GM19035 (cell line): ENCODE data around the gene ARHGEF28.

Source experiments
- ATAC-seq: cut with Tn5 transposase; IDR thresholded peaks from one replicate; pipeline ENCODE4 v1.9.1; 2021; ENCODE audit not compliant: unreplicated experiment

ARHGEF28 gene

GRCh38 chr5:73922224-73922623, 296.2 kb downstream of the ARHGEF28 start:
- no peak for ATAC-seq

DNA sequence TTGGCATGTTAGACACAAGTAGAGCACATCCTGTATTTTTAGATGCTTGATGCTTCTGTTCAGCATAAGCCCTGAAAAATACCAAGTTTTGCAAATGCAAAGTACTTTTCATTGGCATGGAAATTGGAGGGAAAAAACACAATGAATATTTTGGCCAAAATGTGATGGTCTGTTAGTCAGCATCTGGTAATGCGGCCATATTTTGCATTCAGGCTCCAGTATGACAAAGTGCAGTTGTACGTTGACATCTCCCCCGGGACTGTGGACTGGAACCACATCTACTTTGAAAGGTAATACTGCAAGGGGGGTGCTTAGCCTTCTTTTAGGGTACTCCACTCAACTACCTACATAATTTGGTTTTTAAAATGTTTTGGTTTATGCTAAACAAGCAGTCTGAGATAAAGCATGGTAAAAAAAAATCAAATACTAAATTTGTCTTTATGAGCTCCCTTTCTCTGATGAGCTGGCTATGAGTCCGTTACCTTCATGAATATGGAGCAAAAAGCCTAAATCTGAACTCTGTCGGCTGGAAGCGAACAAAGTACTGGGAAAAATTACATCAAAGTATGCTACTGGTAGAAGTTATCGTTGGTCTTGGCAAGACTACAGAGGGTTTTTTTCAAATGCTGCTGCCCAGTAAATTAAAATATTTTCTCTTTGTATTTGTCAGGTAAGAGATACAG, 297.0 kb downstream of the ARHGEF28 start:
- ATAC-seq, result no peak

- ATAC-seq, result no peak
These were observed 302.6 kb downstream of the ARHGEF28 start for GRCh38 chr5:73928476-73929070.

DNA sequence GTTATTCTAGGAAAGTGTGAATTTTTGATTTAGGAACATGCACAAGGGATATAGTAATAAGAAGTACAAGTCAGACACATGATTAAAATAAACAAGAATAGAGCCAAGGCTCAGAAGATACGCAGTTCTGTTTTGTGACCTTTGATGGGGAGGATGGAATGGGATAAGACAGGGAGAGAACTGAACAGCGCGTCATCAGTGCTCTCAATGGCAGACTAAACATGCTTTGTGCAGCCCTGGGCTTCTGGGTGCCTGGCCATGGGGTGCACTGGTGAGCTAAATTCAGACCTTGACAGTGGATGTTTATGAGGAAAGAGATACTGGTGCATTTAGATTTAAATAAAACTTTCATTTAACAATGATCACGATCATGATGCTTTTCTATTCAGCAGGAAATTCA, 309.7 kb downstream of the ARHGEF28 start:
- ATAC-seq, result no peak

DNA sequence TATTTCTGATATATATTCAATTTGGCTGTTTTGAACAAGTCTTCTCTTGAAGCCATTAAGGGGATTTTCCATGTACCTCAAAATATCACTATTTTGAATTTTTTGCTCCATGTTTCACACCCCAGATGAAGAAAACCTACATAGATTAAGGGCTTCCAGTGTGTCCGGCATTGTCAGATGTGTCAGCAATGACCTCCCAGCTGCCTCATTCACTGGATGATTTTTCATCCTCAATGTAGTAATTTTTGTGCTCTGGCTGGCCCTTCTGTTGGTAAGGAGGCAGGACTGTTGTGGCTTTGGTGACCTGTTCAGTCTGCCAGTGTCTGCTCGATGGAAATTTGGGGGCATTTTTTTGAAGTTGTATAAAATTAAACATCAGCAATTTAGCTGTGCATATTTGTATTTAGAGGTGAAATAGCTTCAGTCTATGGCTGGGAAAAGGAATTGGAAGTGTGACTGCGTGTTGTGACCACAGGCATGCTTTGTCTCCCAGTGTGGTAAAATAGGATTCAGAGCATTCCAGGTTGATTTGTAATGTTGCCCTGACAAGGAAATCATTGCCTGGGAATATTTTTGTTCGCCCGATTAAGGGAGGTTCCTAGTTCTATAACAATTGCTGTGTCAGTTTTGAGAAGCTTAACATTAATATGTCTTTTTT, 312.4 kb downstream of the ARHGEF28 start:
- ATAC-seq, result no peak

GRCh38 chr5:73938938-73939320, 312.9 kb downstream of the ARHGEF28 start:
- no peak for ATAC-seq

DNA sequence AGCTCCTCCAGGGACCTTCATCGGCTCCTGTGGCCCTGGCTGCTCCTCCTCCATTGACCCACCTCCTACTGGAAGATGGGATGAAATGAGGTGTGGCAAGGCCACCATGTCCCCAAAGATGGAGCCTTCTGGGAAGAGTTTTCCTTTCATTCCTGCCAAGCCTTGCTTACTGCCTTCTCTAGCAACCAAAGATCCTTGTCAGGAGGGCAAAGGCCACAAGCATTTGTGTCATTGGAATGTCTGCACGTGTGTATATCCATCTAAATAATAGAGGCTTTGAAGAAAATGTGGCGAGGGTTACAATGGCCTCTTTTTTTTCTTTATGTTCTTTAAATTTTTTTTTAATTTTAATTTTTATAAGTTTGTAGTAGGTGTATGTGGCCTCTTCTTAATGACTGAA, 313.6 kb downstream of the ARHGEF28 start:
- ATAC-seq, result no peak

GRCh38 chr5:73940026-73940425, 314.0 kb downstream of the ARHGEF28 start:
- ATAC-seq, result no peak

DNA sequence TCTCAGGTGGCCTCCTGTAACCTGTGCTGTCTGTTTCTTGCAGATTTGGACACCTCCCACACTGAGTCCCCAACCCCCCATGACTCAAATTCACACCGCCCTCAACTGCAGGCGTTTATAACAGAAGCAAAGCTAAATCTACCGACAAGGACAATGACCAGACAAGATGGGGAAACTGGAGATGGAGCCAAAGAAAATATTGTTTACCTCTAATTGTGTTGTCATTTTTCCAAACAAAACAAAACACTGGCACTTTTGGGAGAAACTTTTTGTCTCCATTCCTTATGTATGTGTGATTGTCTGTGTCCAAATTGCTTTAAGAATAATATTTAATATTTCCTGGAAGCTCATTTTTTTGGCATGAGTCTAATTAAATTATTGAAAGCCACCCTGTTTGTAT, 314.8 kb downstream of the ARHGEF28 start:
- no peak for ATAC-seq

DNA sequence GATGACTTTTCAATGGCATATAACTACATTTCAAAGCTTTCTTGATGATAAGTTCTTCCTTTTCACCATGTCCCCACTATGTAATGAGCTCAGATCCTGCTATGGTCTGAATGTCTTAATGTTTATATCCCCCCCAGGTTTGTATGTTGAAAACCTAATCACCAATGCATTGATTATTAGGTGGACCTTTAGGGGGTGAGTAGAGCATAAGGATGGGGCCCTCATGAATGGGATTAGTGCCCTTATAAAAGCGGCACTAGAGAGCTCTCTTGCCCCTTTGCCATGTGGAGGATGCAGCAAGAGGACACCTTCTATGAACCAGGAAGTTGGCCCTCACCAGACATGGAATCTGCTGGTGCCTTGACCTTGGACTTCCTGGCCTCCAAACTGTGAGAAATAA, 316.8 kb downstream of the ARHGEF28 start:
- ATAC-seq, result no peak

DNA sequence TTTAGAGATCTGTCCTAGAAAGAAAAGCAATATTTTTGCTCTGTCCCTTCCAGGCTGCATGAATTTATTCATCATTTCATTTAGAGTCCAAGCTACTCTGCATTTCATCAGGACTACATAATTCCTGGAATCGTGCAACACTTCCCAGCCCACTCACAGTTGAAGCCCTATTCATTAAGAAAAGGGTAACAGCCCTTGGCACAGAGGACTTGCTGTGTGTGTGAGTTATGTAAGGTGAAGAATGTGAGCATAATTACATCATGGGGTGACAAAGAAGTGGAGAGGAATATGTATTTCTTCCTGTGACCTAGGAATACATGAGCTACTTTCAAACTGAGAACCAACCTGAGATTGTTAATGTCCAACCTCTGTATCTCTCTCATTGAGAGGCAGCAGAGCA, 317.4 kb downstream of the ARHGEF28 start:
- ATAC-seq, result no peak

- ATAC-seq, result no peak
These were observed 318.6 kb downstream of the ARHGEF28 start for GRCh38 chr5:73944581-73944980.

DNA sequence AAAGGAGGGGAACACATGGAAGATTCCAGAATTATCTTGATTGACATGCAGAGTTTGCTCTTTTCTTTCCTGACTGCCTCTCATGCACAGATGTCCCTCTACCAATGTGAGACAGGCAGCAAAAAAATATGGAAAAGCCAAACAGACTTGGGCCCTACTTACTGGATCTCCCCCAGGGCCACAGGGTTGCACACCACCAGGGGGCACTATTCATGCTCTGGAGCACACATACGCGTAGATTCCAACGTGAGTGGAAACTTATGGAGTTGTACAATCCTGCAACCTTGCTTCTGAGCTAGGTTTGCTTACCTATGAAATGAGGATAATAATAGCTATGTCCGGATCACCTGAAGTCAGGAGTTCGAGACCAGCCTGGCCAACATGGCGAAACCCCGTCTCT, 319.5 kb downstream of the ARHGEF28 start:
- ATAC-seq, result no peak

- no peak for ATAC-seq
These were observed 320.3 kb downstream of the ARHGEF28 start for GRCh38 chr5:73946278-73946677.

DNA sequence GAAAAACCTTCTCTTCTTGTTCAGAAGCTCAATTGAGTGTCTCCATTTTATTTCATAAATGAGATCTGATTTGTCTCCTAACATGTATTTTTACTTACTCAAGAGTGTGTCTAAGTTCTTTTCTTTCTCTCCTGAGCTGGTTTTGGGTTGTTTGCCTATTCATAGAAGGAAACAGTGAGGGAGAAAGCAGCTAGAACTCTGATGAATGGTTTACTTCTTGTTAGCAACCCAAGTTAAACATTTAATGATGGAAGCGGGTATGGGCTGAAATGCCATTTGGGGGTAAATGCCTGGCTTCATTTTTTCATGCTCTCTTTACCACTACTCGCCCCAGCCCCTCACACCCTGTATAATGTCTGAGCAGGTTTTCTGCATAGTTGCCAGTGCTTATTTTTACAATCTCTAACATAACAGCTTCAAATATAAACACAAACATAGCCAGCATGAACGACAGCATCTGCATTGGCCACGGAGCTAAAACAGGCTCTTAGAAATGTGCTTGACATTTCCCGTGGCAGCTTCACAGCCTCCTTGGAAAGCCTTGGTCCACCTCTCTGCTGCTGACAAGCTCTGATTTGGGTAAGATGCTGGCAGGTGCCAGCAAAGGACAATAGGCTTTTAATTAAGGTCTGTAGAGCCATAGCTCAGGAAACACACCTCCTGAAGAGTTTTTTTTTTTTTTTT, 321.1 kb downstream of the ARHGEF28 start:
- ATAC-seq, result no peak

- no peak for ATAC-seq
These were observed 322.1 kb downstream of the ARHGEF28 start for GRCh38 chr5:73947906-73948640.

- no peak for ATAC-seq
These were observed 322.7 kb downstream of the ARHGEF28 start for GRCh38 chr5:73948720-73949119.

- no peak for ATAC-seq
These were observed 324.5 kb downstream of the ARHGEF28 start for GRCh38 chr5:73950441-73950873.

DNA sequence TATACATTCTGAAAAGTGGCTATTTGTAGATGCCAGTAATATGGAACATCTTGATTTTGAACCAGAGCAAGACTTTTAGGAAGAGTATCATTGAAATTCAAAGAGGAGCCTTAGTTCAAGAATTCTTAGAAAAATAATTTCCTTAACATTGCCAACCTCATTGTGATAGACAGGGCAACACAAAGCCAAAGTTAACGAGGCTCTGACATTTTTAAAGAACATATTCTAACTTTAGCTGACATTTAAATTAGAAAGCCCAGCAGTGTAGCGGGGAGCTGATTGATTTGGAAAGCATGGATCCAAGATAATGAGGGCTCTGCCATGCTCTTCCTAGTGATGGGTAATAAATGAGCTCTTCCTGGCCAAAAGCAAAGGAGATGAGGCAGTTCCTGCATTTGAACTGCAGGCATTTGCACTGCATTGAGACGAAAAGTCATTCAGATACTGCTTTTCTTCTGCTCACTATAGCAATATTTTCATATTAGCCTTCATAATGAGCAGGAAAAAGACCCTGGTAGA, 325.0 kb downstream of the ARHGEF28 start:
- no peak for ATAC-seq

DNA sequence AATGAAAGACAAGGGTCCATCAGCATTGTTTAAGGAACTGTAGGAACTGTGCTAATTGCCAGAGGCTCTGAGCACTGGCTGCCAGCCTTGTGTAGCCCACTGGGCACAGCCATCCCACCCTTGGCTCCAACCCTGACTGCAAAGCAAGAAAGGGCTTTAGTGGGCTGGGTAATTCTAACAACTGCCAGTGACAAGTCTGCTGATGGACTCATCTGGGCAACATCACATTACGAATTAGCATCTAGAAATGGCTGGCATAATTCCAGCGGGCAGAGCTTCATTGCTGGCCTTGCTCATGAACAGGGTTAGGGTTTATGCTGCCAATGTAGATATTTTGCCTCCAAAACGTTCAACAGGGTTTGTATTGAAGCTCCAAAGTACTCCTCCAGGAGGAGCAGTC, 326.9 kb downstream of the ARHGEF28 start:
- no peak for ATAC-seq

GRCh38 chr5:73954381-73954780, 328.4 kb downstream of the ARHGEF28 start:
- no peak for ATAC-seq
